ENCODE results near the gene ZG16B.

ZG16B gene

DNA sequence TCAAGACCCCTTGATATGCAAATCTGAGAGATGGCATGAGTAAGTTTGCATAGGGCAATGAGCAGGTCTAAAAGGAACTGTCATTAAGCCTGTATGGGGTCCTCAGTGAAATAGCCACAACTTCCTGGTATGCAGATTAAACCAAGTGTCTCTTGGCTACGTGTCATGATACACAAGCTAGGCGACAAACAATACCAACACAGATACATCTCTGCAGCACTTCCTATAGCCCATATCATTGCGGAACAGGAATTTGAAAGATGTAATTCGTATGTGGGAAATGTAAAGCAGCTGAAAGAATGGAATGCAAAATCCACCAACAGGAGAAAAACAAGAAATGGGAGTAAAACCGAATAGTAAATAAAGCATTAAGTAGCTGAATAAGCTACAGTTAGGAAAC lies 15.0 kb downstream of the ZG16B start:
- DNase-seq (ENCODE audit: low spot score), result no peak

DNA sequence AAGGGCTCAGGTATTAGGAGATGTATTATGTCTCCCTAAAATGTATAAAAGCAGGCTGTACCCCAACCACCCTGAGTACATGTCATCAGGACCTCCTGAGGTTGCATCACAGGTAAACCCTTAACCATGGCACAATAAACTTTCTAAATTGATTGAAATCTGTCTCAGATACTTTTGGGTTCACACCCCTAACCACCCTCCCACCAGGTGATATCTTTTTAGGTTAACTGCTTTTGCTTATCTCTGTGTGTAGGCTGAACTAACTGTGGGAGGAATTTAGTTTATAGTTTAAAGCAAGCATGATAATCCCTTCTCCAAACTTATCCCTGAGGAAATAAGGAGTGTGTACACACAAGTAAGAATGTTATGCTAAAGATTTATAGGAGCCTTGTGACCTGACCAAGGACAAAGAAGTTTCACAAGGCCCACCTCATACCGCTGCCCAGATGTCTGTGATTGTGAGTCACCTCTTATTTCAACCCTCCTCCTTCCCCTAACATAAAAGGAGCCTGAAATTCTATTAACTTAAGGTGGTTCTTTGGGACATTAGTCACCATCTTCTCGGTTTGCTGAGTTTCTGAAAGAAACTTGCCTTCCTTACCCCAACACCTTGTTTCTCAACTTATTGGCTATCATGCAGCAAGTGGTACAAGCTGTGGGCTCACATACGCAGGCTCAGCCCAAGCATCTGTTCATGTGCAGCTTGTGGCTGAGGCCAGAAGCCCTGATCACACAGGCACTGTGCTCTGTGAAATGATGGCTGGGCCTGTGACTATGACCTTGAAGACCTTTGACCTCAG lies 16.6 kb downstream of the ZG16B start:
- peak; percentile 3 for DNase-seq (ENCODE audit: low spot score)

DNA sequence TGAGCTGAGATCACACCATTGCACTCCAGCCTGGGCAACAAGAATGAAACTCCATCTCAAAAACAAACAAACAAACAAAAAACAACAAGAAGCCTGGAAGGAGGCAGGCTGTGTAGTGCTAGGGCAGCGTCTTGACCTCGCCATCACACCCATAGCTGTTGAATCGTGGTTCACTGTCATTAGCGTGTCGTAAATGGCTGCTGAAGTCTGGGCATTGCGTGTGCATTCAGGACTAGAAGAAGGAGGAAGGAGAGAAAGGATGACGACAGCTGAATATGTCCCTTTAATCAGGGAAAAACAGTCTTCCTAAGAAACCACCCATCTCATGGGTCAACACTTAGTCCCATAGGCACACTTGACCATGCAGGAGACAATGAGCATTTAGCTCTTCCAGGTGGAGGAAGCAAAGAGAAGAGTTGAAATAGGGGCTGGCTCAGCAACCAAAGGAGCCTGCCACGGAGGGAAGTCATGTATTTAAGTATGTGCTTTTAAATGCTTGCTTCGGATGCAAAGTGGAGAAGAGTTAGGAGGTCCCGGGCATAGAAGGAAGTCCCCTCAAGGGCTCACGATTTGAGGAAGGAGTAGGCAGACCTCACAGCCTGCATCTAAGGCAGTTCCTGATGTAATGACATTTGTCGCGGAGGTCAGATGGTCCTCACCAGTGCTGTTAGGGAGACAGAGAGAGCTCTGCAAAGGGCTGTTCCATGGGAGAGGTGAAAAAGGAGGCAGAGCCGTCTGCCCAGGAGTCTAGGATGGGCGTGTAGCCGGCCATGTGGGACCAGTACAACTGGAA lies 19.0 kb downstream of the ZG16B start:
- DNase-seq (ENCODE audit: low spot score), result peak; percentile 6

DNA sequence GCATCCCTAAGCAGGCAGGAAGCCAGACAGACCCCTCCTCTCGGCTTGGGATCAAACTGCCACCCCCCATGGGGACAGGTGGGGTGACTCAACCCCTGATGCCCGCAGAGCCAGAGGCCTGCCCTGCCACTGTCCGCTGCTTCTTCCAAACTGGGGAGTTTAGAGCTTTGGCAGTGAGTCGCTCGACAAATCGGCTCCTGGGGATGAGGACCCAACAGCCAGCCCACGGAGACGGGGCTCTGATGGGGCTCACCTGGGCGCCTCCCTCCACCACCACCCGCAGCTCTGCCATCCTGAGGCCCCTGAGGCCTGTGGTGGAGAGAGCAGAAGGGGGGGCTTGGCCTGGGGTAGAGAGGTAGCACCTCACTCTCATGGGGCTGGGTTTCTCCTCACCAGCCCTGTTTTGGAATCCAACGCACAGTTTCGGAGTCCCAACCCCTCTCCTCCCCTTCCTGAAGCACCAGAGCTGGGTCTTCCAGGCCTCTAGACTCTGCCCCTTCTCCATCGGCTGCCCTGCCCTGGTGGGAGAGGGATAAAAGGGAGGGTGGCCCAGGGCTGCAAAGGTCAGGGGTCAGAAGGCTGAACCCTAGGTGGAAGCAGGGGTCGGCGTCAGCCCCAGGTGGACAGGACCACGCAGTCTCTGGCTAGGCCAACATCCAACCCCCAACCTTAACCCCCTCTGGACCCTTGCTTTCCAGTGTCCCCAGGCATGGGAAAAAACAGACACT lies 22.1 kb downstream of the ZG16B start:
- DNase-seq (ENCODE audit: low spot score), result peak; percentile 7

DNA sequence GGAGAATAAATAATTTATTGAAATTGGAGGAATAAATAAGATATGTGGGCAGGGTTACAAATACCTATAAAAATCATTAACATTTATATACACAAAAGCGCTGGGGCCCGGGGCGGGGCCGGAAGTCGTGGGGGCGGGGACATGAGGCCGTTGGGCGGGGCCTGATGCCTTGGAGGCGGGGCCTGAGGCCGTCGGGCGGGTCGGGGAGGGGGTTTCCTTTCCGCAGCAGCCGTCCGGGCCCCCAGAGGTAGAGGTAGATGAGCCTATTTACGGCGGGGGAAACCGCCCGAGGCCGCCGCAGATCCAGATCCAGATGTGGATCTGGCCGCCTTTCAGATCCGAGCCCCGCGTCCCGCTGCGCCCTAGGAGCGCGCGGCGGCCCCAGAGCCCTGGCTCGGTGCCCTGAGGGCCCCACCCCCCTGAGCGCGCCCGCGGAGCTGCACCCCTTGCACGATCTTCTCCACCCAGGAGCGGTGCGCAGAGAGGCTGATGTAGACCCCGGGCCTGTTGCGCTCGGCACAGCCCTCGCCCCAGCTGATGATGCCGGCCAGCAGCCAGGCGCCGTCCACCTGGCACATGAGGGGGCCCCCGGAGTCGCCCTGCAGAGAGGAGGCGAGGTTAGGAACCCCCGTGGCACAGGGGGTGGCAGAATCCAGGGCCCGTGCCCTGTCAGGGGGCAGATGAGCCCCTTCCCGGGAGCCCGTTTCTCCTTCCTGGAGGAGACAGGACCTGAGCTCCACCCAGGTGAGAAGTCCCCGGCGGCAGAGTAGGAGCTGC lies 22.8 kb downstream of the ZG16B start:
- peak; percentile 65 for DNase-seq (ENCODE audit: low spot score)

DNA sequence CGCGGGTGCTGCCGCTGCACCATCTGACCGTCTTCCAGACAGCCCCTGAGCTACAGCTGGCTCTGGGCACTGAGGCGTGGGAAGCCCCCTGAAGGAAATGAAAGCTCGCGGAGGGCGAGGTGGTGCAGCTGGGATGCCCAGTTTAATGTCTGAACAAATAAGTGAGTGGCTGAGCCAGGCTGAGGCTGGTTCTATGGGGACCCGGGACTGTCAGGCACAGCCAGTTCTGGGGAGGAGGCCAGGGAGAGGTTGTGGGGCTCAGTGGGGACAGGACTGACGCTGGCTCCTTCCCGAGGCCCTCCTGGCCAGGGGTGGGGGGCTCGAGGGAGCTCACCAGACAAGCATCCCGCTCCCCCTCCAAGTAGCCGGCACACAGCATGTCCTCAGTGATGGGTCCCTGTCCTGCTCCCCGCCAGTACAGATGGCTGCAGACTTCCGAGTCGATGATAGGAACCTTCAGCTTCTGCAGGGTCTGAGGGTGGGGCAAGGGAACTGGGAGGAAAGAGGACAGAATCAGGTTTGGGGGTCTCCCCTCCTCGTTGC lies 23.5 kb downstream of the ZG16B start:
- peak; percentile 1 for DNase-seq (ENCODE audit: low spot score)

DNA sequence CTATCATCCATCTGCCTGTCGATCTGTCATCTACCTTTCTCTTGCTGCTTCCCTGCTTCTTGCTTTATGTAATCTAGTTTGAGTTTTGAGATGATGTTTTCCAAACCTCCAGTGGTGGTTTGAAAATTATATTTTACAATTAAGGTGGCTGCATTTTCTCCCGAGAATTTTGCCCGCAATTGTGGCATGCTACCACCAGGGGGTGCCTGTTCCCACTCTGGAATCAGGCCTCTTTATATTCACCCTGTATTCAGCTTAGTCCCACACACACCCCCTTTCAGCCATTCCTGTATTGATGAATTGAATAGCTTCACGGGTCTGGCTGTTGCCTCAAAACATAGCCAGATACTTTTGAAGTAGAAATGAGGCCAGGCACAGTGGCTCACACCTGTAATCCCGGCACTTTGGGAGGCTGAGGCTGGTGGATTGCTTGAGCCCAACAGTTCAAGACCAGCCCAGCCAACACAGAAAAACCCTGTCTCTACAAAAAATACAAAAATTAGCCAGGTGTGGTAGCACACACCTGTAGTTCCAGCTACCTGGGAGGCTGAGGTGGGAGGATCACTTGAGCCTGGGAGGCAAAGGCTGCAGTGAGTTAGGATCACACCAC lies 24.7 kb downstream of the ZG16B start:
- peak; percentile 64 for DNase-seq (ENCODE audit: low spot score)

DNA sequence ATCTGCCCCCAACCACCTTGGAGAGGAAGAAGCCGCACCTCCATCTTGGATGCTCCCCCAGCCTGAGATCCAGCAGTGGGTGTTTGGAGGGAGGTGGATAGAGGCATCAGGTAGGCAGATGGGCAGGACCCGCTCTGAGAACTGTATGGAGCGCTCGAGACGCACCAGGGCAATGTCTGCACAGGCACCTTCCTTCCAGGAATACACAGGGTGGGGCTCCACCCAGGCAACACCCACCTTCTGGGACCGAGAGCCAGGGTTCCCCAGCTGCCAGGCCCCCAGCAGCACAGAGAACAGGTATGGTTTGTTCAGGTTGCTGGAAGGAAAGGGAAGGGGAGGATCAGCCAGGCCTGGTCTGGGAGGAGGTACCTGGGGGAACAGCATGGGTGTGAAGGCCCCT lies 25.4 kb downstream of the ZG16B start:
- DNase-seq (ENCODE audit: low spot score), result no peak

DNA sequence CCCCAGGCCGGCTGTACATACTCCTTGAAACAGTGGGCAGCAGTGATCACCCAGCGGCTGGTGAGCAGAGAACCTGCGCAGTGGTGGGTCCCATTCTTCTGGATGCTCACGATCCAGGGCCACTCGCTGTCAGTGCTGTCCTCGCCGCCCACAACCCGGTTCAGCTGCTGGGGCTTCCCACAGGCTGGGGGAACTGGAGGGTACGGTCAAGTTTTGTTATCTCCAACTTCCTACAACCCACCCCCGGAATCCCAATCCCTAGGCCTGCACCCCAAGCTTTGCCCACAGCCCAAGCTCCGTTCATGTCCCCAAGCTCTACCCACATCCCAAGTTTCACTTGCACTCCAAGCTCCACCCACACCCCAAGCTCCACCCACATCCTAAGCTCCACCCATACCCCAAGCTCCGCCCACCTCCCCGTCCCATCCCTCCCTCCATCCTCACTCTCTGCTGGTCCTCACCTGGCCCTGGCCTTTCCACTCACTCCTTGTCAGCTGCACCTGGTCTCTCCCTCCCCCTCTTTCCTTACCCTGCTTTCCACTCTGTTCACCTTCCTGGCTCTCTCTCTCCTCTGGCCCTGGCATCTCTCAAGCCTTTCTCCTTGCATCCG lies 26.1 kb downstream of the ZG16B start:
- DNase-seq (ENCODE audit: low spot score), result peak; percentile 84

DNA sequence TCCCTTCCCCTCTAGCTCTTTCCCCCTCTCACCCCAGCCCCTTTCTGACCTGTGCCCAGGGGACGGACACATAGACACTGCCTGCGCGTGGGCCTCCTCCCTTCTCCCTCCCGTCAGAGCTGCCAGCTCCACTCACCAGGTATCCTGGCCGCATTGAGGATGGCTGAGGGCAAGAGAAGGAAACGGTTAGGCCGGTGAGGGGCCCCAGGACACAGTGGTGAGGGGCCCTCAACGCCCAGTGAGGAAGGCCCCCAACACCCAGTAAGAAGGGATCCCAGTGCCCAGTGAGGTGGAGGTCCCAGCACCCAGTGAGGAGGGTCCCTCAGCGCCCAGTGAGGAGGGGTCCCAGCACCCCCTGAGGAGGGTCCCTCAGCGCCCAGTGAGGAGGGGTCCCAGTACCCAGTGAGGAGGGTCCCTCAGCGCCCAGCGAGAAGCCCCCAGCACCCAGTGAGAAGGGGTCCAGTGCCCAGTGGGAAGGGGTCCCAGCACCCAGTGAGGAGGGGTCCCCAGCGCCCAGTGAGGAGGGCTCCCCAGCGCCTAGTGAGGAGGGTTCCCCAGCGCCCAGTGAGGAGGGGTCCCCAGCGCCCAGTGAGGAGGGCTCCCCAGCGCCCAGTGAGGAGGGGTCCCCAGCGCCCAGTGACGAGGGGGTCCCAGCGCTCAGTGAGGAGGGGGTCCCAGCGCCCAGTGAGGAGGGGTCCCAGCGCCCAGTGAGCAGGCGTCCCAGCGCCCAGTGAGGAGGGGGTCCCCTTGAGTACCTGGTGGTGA lies 26.8 kb downstream of the ZG16B start:
- no peak for DNase-seq (ENCODE audit: low spot score)

DNA sequence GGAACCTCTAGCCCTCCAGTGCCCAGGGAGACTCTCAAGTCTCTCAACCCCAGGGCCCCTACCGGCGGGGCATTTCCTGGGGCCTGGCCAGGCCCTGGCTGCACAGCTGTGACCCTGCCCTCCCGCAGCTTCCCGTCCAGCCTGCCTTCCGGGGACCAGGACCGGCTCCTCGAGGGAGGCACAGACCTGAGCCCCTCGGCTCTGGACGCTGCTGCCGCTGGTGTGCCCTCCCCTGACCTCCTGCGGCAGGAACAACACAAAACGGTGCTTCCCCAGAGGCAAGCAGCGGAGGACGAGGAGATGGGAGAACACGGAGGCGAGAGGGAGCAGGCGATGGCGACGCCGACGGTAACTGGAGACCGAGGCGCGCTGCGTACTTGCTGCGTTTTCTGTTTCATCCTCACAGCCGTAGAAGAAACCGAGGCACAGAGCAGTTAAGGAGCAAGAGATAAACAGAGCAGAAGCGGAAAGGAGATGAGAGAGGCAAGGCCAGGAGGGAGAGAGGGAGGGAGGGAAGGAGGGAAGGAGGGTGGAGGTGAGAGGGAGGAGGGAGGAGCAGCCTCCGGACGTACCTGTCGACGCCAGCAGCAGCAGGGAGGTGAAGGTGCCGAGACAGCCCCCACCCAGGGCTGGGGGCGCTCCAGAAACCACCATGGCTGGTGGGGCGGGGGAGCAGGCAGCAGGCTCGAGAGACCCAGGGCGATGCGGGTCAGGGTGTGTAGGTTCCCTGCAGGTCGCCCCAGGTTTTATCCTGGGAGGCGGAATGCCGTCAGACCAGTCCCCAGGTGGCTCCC lies 27.5 kb downstream of the ZG16B start, which contains the start of gene PRSS22:
Gene PRSS22, minus strand, starts transcription at position 720 of the 794 bp plus-strand sequence. Its CDS starts 66 bp downstream, at position 654.
- peak; percentile 61 for DNase-seq (ENCODE audit: low spot score)

DNA sequence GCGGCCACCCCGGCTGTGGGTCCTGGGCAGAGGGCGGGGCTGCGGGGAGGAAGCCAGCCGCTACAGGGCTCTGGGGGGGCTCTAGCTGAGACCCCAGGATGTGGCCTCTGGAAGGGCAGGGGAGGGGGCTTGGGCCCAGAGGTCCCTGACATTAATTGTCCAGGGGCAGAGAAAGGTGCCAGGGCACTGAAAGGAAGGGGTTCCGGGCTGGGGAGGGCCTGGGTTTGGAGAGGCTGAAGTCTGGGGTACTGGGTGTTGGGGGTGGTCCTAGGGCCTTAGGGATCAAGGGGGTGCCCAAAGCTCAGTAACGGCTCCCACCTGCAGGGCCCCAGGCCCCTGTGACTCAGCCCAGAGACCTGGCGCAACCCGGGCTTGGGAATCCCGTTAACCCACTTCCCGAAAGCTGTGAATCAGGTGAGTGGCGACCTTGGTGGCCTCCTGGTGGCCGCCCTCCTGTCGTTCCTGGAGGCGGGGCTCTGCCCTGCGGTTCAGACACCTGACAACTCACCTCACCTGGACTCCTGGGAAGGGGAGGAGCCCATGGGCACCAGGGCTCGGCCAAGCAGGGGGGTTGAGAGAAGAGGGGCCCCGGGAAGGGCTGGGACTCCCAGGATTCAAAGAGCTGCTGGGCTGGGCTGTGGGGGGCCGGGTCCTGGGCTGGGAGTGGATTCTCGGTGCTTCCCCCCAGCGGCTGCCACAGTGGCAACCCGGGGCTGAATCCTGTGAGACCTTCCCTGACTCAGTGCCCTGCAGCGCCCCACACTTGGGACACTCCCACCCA lies 28.3 kb downstream of the ZG16B start:
- DNase-seq (ENCODE audit: low spot score), result peak; percentile 57

DNA sequence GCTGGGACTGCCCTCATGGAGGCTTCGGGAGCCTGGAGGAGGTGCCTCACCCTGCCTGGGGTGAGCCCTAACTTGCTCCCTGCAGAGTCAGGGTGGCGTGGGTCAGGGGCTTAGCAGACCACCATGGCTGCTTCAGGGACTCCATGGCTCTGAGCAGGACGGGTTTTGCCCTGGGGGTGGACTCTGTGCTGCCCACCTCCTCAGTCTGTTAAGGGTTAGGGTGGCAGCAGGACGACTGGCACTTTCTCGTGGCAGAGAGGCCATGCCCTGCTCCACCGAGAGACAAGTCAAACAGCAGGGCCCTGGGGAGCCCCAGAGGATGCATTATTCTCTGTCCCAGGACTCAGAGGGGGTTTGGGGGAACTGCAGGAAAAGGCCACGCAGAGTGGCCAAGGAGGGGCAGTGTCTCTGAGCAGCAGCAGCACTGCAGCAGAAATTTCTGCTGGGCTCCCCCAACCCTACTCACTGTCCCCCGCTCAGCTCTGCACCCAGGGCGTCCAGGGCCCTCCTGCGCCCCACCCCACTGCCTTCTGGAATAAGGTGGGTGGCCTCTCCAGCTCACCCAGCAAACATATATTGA lies 29.7 kb downstream of the ZG16B start:
- DNase-seq (ENCODE audit: low spot score), result no peak

DNA sequence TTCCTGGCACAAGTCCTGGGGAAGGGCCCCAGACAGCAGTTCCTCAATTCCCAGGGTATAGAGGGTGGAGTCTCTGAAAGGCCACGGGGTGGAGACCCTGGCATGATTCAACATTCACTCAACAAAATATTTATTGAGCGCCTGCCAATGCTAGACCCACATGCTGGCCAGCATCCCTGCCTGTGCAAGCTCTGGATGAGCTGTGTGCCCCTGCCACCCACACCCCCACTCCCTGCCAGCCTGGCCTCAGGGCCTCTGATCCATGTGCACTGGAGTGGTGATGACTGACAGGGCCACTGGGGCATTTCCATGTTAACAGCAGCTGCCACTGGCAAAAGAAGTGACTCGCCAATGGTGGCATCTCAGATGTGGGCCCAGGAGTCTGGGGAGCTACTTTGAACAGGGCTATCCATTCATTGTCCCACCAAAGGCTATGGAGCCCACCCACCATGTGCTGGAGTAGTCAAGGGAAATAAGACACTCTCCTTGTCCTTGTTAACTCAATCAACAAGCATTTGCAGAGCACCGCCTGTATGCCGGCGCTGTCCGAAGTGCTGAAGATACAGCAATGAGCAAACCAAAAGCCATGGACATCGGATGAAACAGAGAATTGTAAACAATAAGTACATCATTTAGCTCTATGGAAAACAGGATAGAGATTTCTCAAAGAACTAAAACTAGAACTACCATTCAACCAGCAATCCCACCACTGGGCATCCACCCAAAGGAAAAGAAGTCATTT lies 30.9 kb downstream of the ZG16B start:
- no peak for DNase-seq (ENCODE audit: low spot score)

DNA sequence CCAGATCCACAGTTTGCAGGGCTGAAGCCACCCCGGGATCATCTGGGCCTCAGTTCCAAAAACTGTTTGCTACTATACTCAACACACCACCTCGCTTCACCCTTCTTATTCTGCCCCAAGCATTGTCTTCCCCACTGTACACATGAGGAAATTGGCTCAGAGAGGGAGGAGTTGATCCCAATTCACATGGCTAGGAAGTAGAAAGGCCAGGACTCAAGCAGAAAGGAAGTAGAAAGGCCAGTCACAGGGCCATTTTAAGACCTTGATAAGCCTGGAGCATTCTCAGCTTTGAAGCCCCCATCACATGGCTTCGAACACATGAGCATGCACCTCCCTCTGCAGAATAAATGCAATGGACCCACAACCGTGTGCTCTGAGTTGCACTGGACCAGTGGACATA lies 35.5 kb downstream of the ZG16B start:
- DNase-seq (ENCODE audit: low spot score), result no peak

DNA sequence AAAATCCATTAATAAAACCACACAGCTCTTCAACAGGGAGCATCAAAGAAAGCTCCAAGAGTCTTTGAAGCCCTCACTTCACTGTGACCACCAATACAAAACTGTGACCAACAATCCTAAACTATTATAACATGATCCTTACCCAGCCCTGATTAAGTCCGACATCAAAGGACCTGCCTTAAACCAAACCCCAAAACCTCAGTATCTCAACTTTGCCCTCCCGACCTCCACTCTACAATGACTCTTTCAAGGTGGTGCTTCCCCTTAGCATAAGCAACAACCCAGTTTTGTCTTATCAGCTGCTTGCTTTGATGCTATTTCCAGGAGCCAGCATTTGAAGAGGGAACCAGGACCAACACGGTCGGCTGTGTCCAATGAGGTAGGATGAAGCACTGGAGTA lies 36.3 kb downstream of the ZG16B start:
- no peak for DNase-seq (ENCODE audit: low spot score)

DNA sequence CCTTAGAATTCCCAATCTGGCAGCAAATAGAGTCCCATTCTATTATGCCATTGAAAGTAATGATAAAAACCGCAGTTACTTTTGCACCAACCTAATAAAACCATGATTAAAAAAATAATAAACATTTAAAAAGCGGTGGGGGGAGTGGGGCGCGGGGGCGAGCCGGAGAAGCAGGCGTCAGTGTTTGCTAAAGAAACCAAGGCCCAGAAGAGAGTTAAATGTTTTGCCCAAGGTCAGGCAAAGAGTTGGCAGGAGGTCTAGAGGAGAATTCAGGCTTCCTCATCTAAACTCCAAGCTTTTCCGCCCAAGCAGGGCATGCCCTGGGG lies 37.5 kb downstream of the ZG16B start:
- no peak for DNase-seq (ENCODE audit: low spot score)
